Measurements from ENCODE around the gene TPSG1.

DNA sequence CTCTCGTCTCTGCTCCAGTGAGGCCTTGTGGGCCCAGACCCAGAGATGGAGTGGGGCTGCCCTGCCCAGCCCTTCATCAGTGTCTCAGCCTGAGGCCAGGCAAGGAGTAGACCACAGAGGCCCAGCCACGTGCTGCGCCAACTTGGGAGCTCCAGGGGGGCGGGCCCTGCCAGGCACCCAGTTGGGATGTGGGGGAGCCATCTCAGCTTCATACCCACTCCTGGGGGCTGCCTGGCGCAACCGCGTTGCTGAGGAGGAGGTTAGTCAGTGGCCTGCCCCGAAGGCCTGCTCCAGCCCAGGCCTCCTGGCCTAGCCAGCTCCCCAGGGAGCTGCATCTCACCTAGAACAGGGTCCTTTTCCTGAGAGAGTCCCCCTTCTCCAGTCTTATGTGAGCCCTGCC lies 11.8 kb downstream of the TPSG1 start:
- no peak for TF ChIP-seq EZH2 (IDR thresholded peaks at IDR 0.05; ENCODE audit: borderline replicate concordance, low read depth, low read length, severe bottlenecking)
- TF ChIP-seq, protein P1, sequence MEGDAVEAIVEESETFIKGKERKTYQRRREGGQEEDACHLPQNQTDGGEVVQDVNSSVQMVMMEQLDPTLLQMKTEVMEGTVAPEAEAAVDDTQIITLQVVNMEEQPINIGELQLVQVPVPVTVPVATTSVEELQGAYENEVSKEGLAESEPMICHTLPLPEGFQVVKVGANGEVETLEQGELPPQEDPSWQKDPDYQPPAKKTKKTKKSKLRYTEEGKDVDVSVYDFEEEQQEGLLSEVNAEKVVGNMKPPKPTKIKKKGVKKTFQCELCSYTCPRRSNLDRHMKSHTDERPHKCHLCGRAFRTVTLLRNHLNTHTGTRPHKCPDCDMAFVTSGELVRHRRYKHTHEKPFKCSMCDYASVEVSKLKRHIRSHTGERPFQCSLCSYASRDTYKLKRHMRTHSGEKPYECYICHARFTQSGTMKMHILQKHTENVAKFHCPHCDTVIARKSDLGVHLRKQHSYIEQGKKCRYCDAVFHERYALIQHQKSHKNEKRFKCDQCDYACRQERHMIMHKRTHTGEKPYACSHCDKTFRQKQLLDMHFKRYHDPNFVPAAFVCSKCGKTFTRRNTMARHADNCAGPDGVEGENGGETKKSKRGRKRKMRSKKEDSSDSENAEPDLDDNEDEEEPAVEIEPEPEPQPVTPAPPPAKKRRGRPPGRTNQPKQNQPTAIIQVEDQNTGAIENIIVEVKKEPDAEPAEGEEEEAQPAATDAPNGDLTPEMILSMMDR (IDR thresholded peaks at IDR 0.05; ENCODE audit: borderline replicate concordance, extremely low read depth, low read length, poor library complexity, severe bottlenecking) = no peak
